Measurements from ENCODE around the gene VAMP8. TPM values are rescaled to one million over a fixed set of nuclear protein-coding genes. Genes with fewer than 3 reads are reported as not detected.
"Not testable (repeated sequence)": the region's sequence is repeated elsewhere in the genome, so short reads cannot be mapped to it uniquely, and the experiment has no call there.

The VAMP8 gene
- total RNA-seq, 1 donor from 2014 or later = 3.8 TPM

DNA sequence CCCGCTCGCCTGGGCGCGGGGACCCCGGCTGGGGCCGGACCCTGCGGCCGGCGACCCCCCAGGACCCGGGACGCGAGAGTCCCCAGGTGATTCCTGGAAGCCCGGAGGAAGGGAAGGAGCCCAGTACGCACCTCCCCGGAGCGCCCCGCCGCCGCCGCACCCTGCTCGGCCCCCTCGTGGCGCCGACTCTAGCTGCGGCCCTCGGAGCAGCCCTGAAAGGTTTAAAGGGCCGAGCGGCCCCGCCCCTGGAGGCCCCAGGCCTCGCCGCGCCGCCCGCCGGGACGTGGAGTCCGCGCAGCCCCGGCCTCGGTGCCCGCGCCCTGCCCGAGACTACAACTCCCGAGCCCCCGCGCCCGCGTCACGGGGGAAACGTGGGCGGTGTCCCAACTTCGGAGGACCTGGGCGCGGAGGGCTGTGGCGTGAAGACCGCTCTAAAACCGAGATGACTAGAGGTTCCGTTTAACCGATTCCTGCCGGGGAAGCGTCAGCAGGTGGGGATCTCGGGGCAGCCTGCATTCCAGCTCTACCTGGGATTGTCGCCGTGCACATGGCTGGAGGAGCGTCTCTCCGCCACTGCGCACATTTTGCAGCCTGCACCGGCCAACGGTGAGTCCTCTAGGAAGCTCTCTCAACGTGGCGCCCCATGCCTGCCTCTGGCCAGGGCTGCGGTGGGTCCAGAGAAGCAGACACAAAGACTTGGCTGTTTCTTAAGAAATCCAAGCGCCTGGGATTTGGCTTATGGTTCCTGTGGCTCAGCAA is 25.3 kb downstream of the VAMP8 start, which contains the start of gene TMEM150A:
TSS of gene TMEM150A (minus strand) at position 223 of the 759 bp plus-strand sequence. CDS start 750 bp downstream, outside the sequence.
- H3K4me3 Mint-ChIP-seq (ENCODE audit: unreplicated experiment) = peak within 1 kb of the TSS; percentile 84
- H3K36me3 Mint-ChIP-seq (ENCODE audit: unreplicated experiment) = peaks cover 8% of the 10 kb centered on the region
- DNase-seq (ENCODE audit: extremely low spot score, unreplicated experiment) = peak; percentile 96
- peak within 1 kb of the TSS; percentile 91 for H3K27ac Mint-ChIP-seq (ENCODE audit: unreplicated experiment)
- H3K4me1 Mint-ChIP-seq (ENCODE audit: unreplicated experiment) = peaks cover 42% of the 10 kb centered on the region
- no peaks in the 10 kb centered on the region for H3K9me3 Mint-ChIP-seq (ENCODE audit: unreplicated experiment)
- no peaks in the 10 kb centered on the region for H3K27me3 Mint-ChIP-seq (ENCODE audit: unreplicated experiment)
- TF ChIP-seq CTCF (IDR thresholded peaks at IDR 0.05) = peak; percentile 46

DNA sequence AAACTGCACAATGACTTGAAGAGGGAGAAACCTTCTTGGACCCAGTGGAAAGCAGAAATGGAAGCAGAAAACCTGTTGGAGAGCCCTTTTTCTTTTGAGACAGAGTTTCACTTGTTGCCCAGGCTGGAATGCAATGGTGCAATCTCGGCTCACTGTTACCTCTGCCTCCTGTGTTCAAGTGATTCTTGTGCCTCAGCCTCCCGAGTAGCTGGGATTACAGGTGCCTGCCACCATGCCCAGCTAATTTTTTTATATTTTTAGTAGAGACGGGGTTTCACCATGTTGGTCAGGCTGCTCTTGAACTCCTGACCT is 26.7 kb downstream of the VAMP8 start:
- Mint-ChIP-seq H3K4me3 (ENCODE audit: unreplicated experiment) (peak overlapping the region; percentile 84), H3K4me1 (ENCODE audit: unreplicated experiment) (peaks cover 47% of the 10 kb centered on the region), H3K36me3 (ENCODE audit: unreplicated experiment) (peaks cover 11% of the 10 kb centered on the region), H3K27ac (ENCODE audit: unreplicated experiment) (peak overlapping the region; percentile 91)
- not testable (repeated sequence) for H3K27me3 Mint-ChIP-seq (ENCODE audit: unreplicated experiment); H3K9me3 Mint-ChIP-seq (ENCODE audit: unreplicated experiment); DNase-seq (ENCODE audit: extremely low spot score, unreplicated experiment)

DNA sequence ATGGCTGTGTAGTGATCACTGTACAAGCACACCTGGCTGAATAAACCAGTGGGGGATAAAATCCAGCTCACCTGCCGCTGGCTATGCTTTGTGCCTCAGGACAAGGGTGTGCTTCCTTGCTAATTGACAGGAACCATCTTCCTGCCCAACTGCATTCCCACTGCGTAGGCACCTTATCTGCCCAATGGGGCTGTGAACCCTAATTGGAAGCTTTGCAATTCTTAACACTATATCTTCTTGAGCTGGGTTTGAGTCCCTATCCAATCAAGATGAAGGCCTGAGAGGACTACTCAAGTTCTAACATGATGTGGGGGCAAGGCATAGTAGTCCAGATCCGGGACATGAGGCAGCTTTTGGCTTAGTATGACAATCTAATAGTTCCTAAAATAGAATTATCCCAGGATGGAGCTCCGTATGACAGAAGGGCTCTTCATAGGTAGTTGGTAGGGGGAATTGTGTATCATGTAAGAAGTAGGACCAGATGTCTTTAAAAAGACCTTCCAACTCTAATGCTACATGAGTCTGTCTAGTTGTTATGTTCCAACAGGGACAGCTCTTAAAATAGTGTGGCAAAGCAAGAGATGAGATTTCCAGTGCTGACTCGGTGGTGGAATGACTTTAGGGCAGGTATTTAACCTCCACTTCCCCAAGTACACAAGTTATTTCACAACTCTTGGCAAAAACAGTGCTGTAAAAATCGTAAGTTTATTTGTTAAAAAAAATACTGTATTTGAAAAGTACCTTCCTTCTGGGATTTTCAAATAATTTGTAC is 27.4 kb downstream of the VAMP8 start:
- peak overlapping the region; percentile 70 for H3K27ac Mint-ChIP-seq (ENCODE audit: unreplicated experiment)
- peaks cover 12% of the 10 kb centered on the region for H3K36me3 Mint-ChIP-seq (ENCODE audit: unreplicated experiment)
- H3K9me3 Mint-ChIP-seq (ENCODE audit: unreplicated experiment) = no peaks in the 10 kb centered on the region
- H3K27me3 Mint-ChIP-seq (ENCODE audit: unreplicated experiment) = no peaks in the 10 kb centered on the region
- no peak for TF ChIP-seq CTCF (IDR thresholded peaks at IDR 0.05)
- no peak for DNase-seq (ENCODE audit: extremely low spot score, unreplicated experiment)
- H3K4me1 Mint-ChIP-seq (ENCODE audit: unreplicated experiment) = peaks cover 50% of the 10 kb centered on the region
- H3K4me3 Mint-ChIP-seq (ENCODE audit: unreplicated experiment) = peak overlapping the region; percentile 26

GRCh38 chr2:85605406-85606115 is 28.2 kb downstream of the VAMP8 start:
- Mint-ChIP-seq H3K36me3 (ENCODE audit: unreplicated experiment) (peaks cover 12% of the 10 kb centered on the region), H3K27me3 (ENCODE audit: unreplicated experiment) (no peaks in the 10 kb centered on the region), H3K27ac (ENCODE audit: unreplicated experiment) (peak overlapping the region; percentile 70), H3K9me3 (ENCODE audit: unreplicated experiment) (no peaks in the 10 kb centered on the region), H3K4me1 (ENCODE audit: unreplicated experiment) (peaks cover 55% of the 10 kb centered on the region), H3K4me3 (ENCODE audit: unreplicated experiment) (peak overlapping the region; percentile 26)
- no peak for TF ChIP-seq CTCF (IDR thresholded peaks at IDR 0.05)
- DNase-seq (ENCODE audit: extremely low spot score, unreplicated experiment) = no peak

- H3K27ac Mint-ChIP-seq (ENCODE audit: unreplicated experiment) = peak overlapping the region; percentile 70
- TF ChIP-seq CTCF (IDR thresholded peaks at IDR 0.05) = no peak
- peaks cover 54% of the 10 kb centered on the region for H3K4me1 Mint-ChIP-seq (ENCODE audit: unreplicated experiment)
- no peaks in the 10 kb centered on the region for H3K9me3 Mint-ChIP-seq (ENCODE audit: unreplicated experiment)
- H3K27me3 Mint-ChIP-seq (ENCODE audit: unreplicated experiment) = no peaks in the 10 kb centered on the region
- DNase-seq (ENCODE audit: extremely low spot score, unreplicated experiment) = no peak
- H3K36me3 Mint-ChIP-seq (ENCODE audit: unreplicated experiment) = peaks cover 12% of the 10 kb centered on the region
- peak overlapping the region; percentile 9 for H3K4me3 Mint-ChIP-seq (ENCODE audit: unreplicated experiment)
Measured at GRCh38 chr2:85606116-85606455, 28.7 kb downstream of the VAMP8 start.

Measured in osteocyte (in vitro differentiated cells).